Loucy (cell line): ENCODE measurements around the gene PTGR2.

ENCODE experiments used
- H2AFZ ChIP-seq: fragments of 200-600 bp; sonication (generic); 2 replicates; pipeline ENCODE4 v1.6.0; 2016; ENCODE audit warnings: antibody characterized with exemption, mild to moderate bottlenecking, low read length, moderate library complexity
- H3F3A ChIP-seq: fragments of 200-600 bp; 2 replicates; pipeline ENCODE4 v1.6.0; 2016; ENCODE audit warnings: antibody characterized with exemption, low read depth, mild to moderate bottlenecking
- H3K27me3 ChIP-seq: fragments of 200-600 bp; sonication (generic); 2 replicates; pipeline ENCODE4 v1.6.1; 2014; ENCODE audit warnings: low read length, mild to moderate bottlenecking; ENCODE audit not compliant: insufficient read depth, poor library complexity, severe bottlenecking
- H3K36me3 ChIP-seq: fragments of 200-600 bp; sonication (generic); 2 replicates; pipeline ENCODE4 v1.6.1; 2016; ENCODE audit warnings: low read length; ENCODE audit not compliant: insufficient read depth
- H3K4me1 ChIP-seq: fragments of 200-600 bp; sonication (generic); 2 replicates; pipeline ENCODE4 v1.5.1; 2014; ENCODE audit warnings: low read length, mild to moderate bottlenecking; ENCODE audit not compliant: insufficient read depth, poor library complexity, severe bottlenecking
- H3K4me2 ChIP-seq: fragments of 200-600 bp; sonication (generic); 2 replicates; pipeline ENCODE4 v1.6.0; 2014; ENCODE audit warnings: antibody characterized with exemption, low read length, low read depth, mild to moderate bottlenecking; ENCODE audit not compliant: poor library complexity, severe bottlenecking
- H3K4me3 ChIP-seq: fragments of 200-600 bp; sonication (generic); 2 replicates; pipeline ENCODE4 v1.5.1; 2014; ENCODE audit warnings: low read length, mild to moderate bottlenecking, mixed read lengths; ENCODE audit not compliant: poor library complexity, severe bottlenecking
- H3K79me2 ChIP-seq: fragments of 200-600 bp; sonication (generic); 2 replicates; pipeline ENCODE4 v1.6.1; 2014; ENCODE audit warnings: low read length; ENCODE audit not compliant: insufficient read depth
- H3K9ac ChIP-seq: fragments of 200-600 bp; sonication (generic); 2 replicates; pipeline ENCODE4 v1.6.0; 2014; ENCODE audit warnings: mild to moderate bottlenecking, low read depth, low read length, moderate library complexity; ENCODE audit not compliant: poor library complexity, severe bottlenecking
- H3K9me2 ChIP-seq: fragments of 200-600 bp; sonication (generic); replicated peaks from 2 replicates; pipeline ENCODE4 v1.6.1; 2016; ENCODE audit warnings: low read depth, low read length, mixed read lengths
- H3K9me3 ChIP-seq: fragments of 200-600 bp; sonication (generic); 2 replicates; pipeline ENCODE4 v1.6.1; 2014; ENCODE audit warnings: mild to moderate bottlenecking, antibody characterized with exemption, low read length, low read depth; ENCODE audit not compliant: insufficient read depth
- H4K20me1 ChIP-seq: fragments of 200-600 bp; sonication (generic); 2 replicates; pipeline ENCODE4 v1.6.0; 2014; ENCODE audit warnings: antibody characterized with exemption, low read length, mild to moderate bottlenecking; ENCODE audit not compliant: insufficient read depth, poor library complexity, severe bottlenecking
- CTCF ChIP-seq: fragments of 200-600 bp; sonication (generic); conservative IDR thresholded peaks from 2 replicates; pipeline ENCODE4 v1.5.1; 2014; ENCODE audit warnings: mild to moderate bottlenecking, antibody characterized with exemption, low read length
- EZH2phosphoT487 ChIP-seq: fragments of 200-600 bp; IDR thresholded peaks from 2 replicates; pipeline ENCODE4 v1.6.1; 2018; ENCODE audit warnings: antibody characterized with exemption, mild to moderate bottlenecking, moderate library complexity, borderline replicate concordance

The PTGR2 gene

GRCh38 chr14:73903028-73903427 lies 51.4 kb downstream of the PTGR2 start:
- Histone ChIP-seq H3K9me3 (no peaks in the 10 kb centered on the region), H2AFZ (no peak overlapping the region), H3K27me3 (no peaks in the 10 kb centered on the region), H3K9ac (no peak overlapping the region), H3K36me3 (peaks cover 81% of the 10 kb centered on the region), H3K4me2 (no peak overlapping the region), H3K79me2 (no peaks in the 10 kb centered on the region), H3F3A (no peaks in the 10 kb centered on the region), H4K20me1 (no peaks in the 10 kb centered on the region), H3K4me1 (no peaks in the 10 kb centered on the region), H3K9me2 (no peaks in the 10 kb centered on the region), H3K4me3 (no peak overlapping the region)
- TF ChIP-seq CTCF (no peak), EZH2phosphoT487 (no peak)

- no peak overlapping the region for H3K4me3 ChIP-seq
- no peaks in the 10 kb centered on the region for H3K9me2 ChIP-seq
- no peaks in the 10 kb centered on the region for H4K20me1 ChIP-seq
- TF ChIP-seq CTCF: no peak
- TF ChIP-seq EZH2phosphoT487: no peak
- no peak overlapping the region for H3K9ac ChIP-seq
- peaks cover 83% of the 10 kb centered on the region for H3K36me3 ChIP-seq
- no peaks in the 10 kb centered on the region for H3K9me3 ChIP-seq
- H3F3A ChIP-seq: no peaks in the 10 kb centered on the region
- no peaks in the 10 kb centered on the region for H3K79me2 ChIP-seq
- no peaks in the 10 kb centered on the region for H3K27me3 ChIP-seq
- no peaks in the 10 kb centered on the region for H3K4me1 ChIP-seq
- H2AFZ ChIP-seq: no peak overlapping the region
- H3K4me2 ChIP-seq: no peak overlapping the region
These were observed 58.0 kb downstream of the PTGR2 start for GRCh38 chr14:73909681-73910080.

- TF ChIP-seq EZH2phosphoT487: no peak
- no peak for TF ChIP-seq CTCF
- H3K36me3 ChIP-seq: peaks cover 65% of the 10 kb centered on the region
- H3K9ac ChIP-seq: no peak overlapping the region
These were observed 61.6 kb downstream of the PTGR2 start for GRCh38 chr14:73913256-73913655.

More at GRCh38 chr14:73913256-73913655, 61.6 kb downstream of the PTGR2 start:
- Histone ChIP-seq H3K79me2 (peaks cover 10% of the 10 kb centered on the region; the same call in 1 of the 2 replicates), H3K9me3 (no peaks in the 10 kb centered on the region), H4K20me1 (no peaks in the 10 kb centered on the region), H3K4me3 (no peak overlapping the region), H3K27me3 (no peaks in the 10 kb centered on the region), H3K9me2 (no peaks in the 10 kb centered on the region), H3K4me1 (no peaks in the 10 kb centered on the region), H3K4me2 (no peak overlapping the region), H3F3A (no peaks in the 10 kb centered on the region), H2AFZ (no peak overlapping the region)
